K562 (cell line): ENCODE data around the gene ZNF322.

ENCODE experiments used
- CBX3 ChIP-seq, 2 experiments: IDR thresholded peaks; 1 replicate in 1 of 2; 2 replicates in 1 of 2; pipeline ENCODE4 v1.6.1; 2012; ENCODE audit warnings: inconsistent platforms in 2 of 2, low read length in 2 of 2, borderline replicate concordance in 1 of 2, control low read depth in 1 of 2
- MXI1 ChIP-seq: IDR thresholded peaks from 2 replicates; pipeline ENCODE4 v1.6.1; 2011; ENCODE audit warnings: low read depth, mild to moderate bottlenecking, improper control_type of control experiment, low read length
- SMC3 ChIP-seq: conservative IDR thresholded peaks from 2 replicates; pipeline ENCODE4 v1.6.1; 2011; ENCODE audit warnings: low read depth, low read length, improper control_type of control experiment; ENCODE audit not compliant: insufficient read depth
- TFAM ChIP-seq: fragments of 250-450 bp; sonication (Bioruptor Pico); conservative IDR thresholded peaks from 2 replicates; pipeline ENCODE4 v1.5.0; 2021; ENCODE audit warnings: mild to moderate bottlenecking, moderate library complexity
- ZKSCAN1 ChIP-seq: fragments of 150-350 bp; IDR thresholded peaks from 2 replicates; pipeline ENCODE4 v1.6.1; 2016; ENCODE audit warnings: low read depth, low read length
- TF ChIP-seq, protein P1 (sequence below), 3 experiments: IDR thresholded peaks in 2 of 3; conservative IDR thresholded peaks in 1 of 3; 2 replicates each; pipeline ENCODE4 v1.5.1; 2011 to 2012; ENCODE audit warnings: low read length in 3 of 3, mild to moderate bottlenecking in 3 of 3, control low read depth in 2 of 3, improper control_type of control experiment in 1 of 3, inconsistent platforms in 1 of 3, low read depth in 1 of 3, mixed read lengths in 1 of 3, moderate library complexity in 1 of 3; ENCODE audit not compliant: insufficient read depth in 2 of 3

DNA sequence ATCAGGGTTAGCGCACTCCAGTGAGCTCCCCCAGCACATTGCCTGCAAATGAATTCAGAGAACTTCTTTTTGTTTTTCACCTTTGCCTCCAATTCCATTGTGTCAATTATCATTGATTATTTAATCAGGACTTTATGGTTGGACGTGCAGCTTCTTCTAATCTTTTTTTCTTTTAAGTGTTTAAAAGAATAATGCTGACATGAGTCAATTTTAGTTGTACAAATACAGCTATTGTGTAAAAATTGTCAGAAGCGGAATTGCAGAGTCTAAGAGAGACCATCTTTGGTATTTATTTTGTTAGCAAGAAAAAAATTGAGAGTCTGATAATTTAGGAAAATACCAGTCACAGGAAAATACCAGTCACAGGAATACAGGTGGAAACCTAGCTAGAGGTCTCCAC lies 57.3 kb downstream of the ZNF322 start:
- TF ChIP-seq, protein P1, sequence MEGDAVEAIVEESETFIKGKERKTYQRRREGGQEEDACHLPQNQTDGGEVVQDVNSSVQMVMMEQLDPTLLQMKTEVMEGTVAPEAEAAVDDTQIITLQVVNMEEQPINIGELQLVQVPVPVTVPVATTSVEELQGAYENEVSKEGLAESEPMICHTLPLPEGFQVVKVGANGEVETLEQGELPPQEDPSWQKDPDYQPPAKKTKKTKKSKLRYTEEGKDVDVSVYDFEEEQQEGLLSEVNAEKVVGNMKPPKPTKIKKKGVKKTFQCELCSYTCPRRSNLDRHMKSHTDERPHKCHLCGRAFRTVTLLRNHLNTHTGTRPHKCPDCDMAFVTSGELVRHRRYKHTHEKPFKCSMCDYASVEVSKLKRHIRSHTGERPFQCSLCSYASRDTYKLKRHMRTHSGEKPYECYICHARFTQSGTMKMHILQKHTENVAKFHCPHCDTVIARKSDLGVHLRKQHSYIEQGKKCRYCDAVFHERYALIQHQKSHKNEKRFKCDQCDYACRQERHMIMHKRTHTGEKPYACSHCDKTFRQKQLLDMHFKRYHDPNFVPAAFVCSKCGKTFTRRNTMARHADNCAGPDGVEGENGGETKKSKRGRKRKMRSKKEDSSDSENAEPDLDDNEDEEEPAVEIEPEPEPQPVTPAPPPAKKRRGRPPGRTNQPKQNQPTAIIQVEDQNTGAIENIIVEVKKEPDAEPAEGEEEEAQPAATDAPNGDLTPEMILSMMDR (IDR thresholded peaks at IDR 0.05 in 2 of 3, conservative IDR thresholded peaks at IDR 0.05 in 1 of 3; ENCODE audit: insufficient read depth in 2 of 3, low read depth in 1 of 3, low read length in 3 of 3): no peak
- TF ChIP-seq SMC3: no peak
- no peak for TF ChIP-seq ZKSCAN1
- TF ChIP-seq MXI1: no peak
- no peak for TF ChIP-seq CBX3 (IDR thresholded peaks at IDR 0.05; ENCODE audit: borderline replicate concordance in 1 of 2, low read length in 2 of 2)
- no peak for TF ChIP-seq TFAM
